Endothelial cell (in vitro differentiated cells): ENCODE measurements around the gene TRAPPC5. TPM values are rescaled to one million over a fixed set of nuclear protein-coding genes. Genes with fewer than 3 reads are reported as not detected.

ENCODE experiments used
- DNase-seq: peaks from one replicate; pipeline ENCODE4 v3.0.0; 2021; ENCODE audit warnings: low spot score
- H3K27ac Mint-ChIP-seq: one replicate; pipeline ENCODE4 v1.8.0; 2021; ENCODE audit warnings: mixed read lengths, inconsistent platforms; ENCODE audit not compliant: unreplicated experiment
- H3K27me3 Mint-ChIP-seq: one replicate; pipeline ENCODE4 v1.8.0; 2021; ENCODE audit warnings: mild to moderate bottlenecking, moderate library complexity, mixed read lengths, inconsistent platforms; ENCODE audit not compliant: unreplicated experiment
- H3K36me3 Mint-ChIP-seq: one replicate; pipeline ENCODE4 v1.8.0; 2021; ENCODE audit warnings: mild to moderate bottlenecking, low read depth, mixed read lengths, inconsistent platforms; ENCODE audit not compliant: unreplicated experiment
- H3K4me1 Mint-ChIP-seq: one replicate; pipeline ENCODE4 v1.8.0; 2021; ENCODE audit warnings: mild to moderate bottlenecking, mixed read lengths, inconsistent platforms; ENCODE audit not compliant: unreplicated experiment
- H3K4me3 Mint-ChIP-seq: one replicate; pipeline ENCODE4 v1.8.0; 2021; ENCODE audit warnings: mild to moderate bottlenecking, mixed read lengths, inconsistent platforms; ENCODE audit not compliant: unreplicated experiment
- H3K9me3 Mint-ChIP-seq: one replicate; pipeline ENCODE4 v1.8.0; 2021; ENCODE audit warnings: mixed read lengths, inconsistent platforms; ENCODE audit not compliant: unreplicated experiment
- CTCF ChIP-seq: fragments of 200-600 bp; sonication (generic); IDR thresholded peaks from one replicate; pipeline ENCODE4 v1.5.0; 2021; ENCODE audit warnings: antibody characterized with exemption; ENCODE audit not compliant: unreplicated experiment
- total RNA-seq: library from RNA; stranded (reverse); fragmentation: NEBNext Ultra II Directional; extraction: Animal tissue kit (Norgen Biotek cat#: 25700); gene quantifications from one replicate; pipeline ENCODE4 v1.2.1, GENCODE V29; 2021; ENCODE audit not compliant: unreplicated experiment

The TRAPPC5 gene
- total RNA-seq, 1 donor from 2014 or later = 82.0 TPM

- Mint-ChIP-seq H3K4me1 (no peaks in the 10 kb centered on the region), H3K27ac (no peak overlapping the region), H3K4me3 (no peak overlapping the region), H3K27me3 (peaks cover 7% of the 10 kb centered on the region), H3K9me3 (no peaks in the 10 kb centered on the region), H3K36me3 (peaks cover 9% of the 10 kb centered on the region)
- TF ChIP-seq CTCF = no peak
- no peak for DNase-seq
Measured at GRCh38 chr19:7685546-7686445, 5.2 kb downstream of the TRAPPC5 start.

- TF ChIP-seq CTCF = no peak
- Mint-ChIP-seq H3K27ac (no peak overlapping the region), H3K36me3 (peaks cover 9% of the 10 kb centered on the region), H3K27me3 (peaks cover 7% of the 10 kb centered on the region), H3K9me3 (no peaks in the 10 kb centered on the region), H3K4me3 (no peak overlapping the region), H3K4me1 (no peaks in the 10 kb centered on the region)
- DNase-seq = no peak
Measured at GRCh38 chr19:7687177-7687576, 6.5 kb downstream of the TRAPPC5 start.

- DNase-seq = no peak
- no peak for TF ChIP-seq CTCF
- Mint-ChIP-seq H3K9me3 (no peaks in the 10 kb centered on the region), H3K4me3 (no peak overlapping the region), H3K27me3 (peaks cover 2% of the 10 kb centered on the region), H3K4me1 (no peaks in the 10 kb centered on the region), H3K36me3 (peaks cover 4% of the 10 kb centered on the region), H3K27ac (no peak overlapping the region)
Measured at GRCh38 chr19:7689165-7689564, 8.5 kb downstream of the TRAPPC5 start.

GRCh38 chr19:7690779-7691258 is 10.2 kb downstream of the TRAPPC5 start:
- Mint-ChIP-seq H3K27me3 (peaks cover 2% of the 10 kb centered on the region), H3K9me3 (no peaks in the 10 kb centered on the region), H3K4me1 (no peaks in the 10 kb centered on the region), H3K36me3 (peaks cover under 1% of the 10 kb centered on the region), H3K27ac (no peak overlapping the region), H3K4me3 (no peak overlapping the region)
- TF ChIP-seq CTCF = no peak
- no peak for DNase-seq

GRCh38 chr19:7691497-7691896 is 10.9 kb downstream of the TRAPPC5 start:
- no peak for DNase-seq
- no peaks in the 10 kb centered on the region for H3K36me3 Mint-ChIP-seq
- no peak overlapping the region for H3K4me3 Mint-ChIP-seq
- H3K27ac Mint-ChIP-seq = no peak overlapping the region
- H3K9me3 Mint-ChIP-seq = no peaks in the 10 kb centered on the region
- H3K27me3 Mint-ChIP-seq = peaks cover 3% of the 10 kb centered on the region
- no peak for TF ChIP-seq CTCF
- no peaks in the 10 kb centered on the region for H3K4me1 Mint-ChIP-seq
